Activated T-helper 17 cell treated with anti-CD3 and anti-CD28 coated beads, Interleukin-2, amount 50 U/mL, for 72 hours (primary cell): ENCODE data around the gene COL18A1. TPM values are rescaled to one million over a fixed set of nuclear protein-coding genes. Genes with fewer than 3 reads are reported as not detected.

Experiments used
- ATAC-seq: fragments of 150-1000 bp; cut with Tn5 transposase; replicated peaks from 2 replicates; pipeline ENCODE4 v1.10.0; 2021; ENCODE audit warnings: mild to moderate bottlenecking, moderate library complexity
- H3K27ac Mint-ChIP-seq: one replicate; pipeline ENCODE4 v1.8.0; 2022; ENCODE audit warnings: mixed read lengths
- H3K27me3 Mint-ChIP-seq: one replicate; pipeline ENCODE4 v1.8.0; 2022; ENCODE audit warnings: mixed read lengths
- H3K36me3 Mint-ChIP-seq: one replicate; pipeline ENCODE4 v1.8.0; 2022; ENCODE audit warnings: low read depth, mild to moderate bottlenecking, mixed read lengths
- H3K4me1 Mint-ChIP-seq: one replicate; pipeline ENCODE4 v1.8.0; 2022; ENCODE audit warnings: mixed read lengths
- H3K4me3 Mint-ChIP-seq: one replicate; pipeline ENCODE4 v1.8.0; 2022; ENCODE audit warnings: mild to moderate bottlenecking, mixed read lengths
- H3K9me3 Mint-ChIP-seq: one replicate; pipeline ENCODE4 v1.8.0; 2022; ENCODE audit warnings: mixed read lengths
- total RNA-seq, 2 donors: library from RNA; stranded (reverse); gene quantifications; one replicate each; pipeline ENCODE4 v1.2.3, GENCODE V29; 2022

Gene COL18A1
- total RNA-seq, 2 donors from 2014 or later, result 3.2 to 3.9 TPM

DNA sequence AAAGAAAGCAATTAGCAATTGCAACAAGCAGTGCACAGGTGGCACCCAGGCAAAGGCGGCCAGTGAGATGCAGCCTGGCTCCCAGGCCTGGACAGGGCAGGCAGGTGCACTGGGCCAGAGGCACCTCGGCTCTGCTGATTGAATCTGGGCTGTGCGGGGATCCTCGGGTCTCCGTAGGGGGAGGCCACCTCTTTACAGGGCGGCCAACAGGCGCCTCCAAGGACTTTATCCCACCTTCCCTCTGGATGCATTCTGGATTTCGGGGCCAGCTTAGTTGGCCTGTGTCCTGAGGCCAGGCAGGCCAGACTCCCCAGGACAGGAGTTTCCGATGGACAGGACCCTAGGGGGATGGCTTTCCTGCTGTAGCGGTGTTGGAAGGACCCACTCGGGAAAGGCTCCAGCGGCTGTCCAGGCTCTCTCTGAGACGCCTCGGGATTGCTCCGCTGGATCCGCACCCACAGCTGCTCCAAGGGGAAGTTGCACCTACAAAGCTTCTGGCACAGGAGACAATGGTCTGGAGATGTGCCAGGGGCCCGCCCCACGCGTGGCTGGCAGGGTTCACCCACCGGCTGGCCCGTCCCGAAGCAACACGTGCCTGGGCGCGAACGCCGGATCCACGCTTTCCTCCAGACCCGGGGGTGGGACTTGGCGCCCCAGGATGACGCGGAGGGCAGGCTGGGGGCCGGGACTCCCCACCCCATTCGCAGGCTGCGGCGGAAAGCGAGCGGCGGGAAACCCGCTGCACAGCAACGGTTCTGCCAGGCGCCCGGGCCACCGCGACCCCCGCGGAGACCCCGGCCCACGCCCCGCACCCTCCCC lies 136.5 kb downstream of the COL18A1 start:
- Mint-ChIP-seq H3K27me3 (no peaks in the 10 kb centered on the region), H3K4me1 (no peaks in the 10 kb centered on the region), H3K36me3 (peaks cover 12% of the 10 kb centered on the region), H3K9me3 (no peaks in the 10 kb centered on the region), H3K27ac (peak overlapping the region; percentile 51), H3K4me3 (peak overlapping the region; percentile 78)
- ATAC-seq, result peak; percentile 84

DNA sequence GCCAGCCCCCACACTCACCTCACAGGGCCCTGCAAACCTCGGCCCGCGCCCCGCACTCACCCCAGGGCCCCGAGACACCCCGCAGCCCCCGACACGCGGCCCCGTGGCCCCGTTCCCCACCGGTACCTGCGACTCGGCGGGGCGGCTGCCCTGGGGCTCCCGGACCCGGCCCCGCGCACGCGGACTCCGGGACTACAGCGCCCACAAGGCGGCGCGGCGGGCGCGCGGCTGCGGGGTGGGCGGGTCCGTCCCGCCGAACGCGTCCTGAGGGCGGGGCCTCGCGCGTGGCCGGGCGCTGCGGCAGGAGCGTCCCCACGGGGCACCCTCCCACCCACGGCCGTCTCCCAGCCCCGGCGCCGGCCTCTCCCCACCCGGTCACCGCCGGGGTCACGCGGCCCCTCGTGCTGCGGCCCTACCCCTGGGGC lies 137.3 kb downstream of the COL18A1 start, which contains the start of gene SLC19A1:
Gene SLC19A1 (minus strand): TSS at position 199 of the 425 bp plus-strand sequence. CDS start 4,481 bp downstream, outside the sequence.
- Mint-ChIP-seq H3K36me3 (peaks cover 8% of the 10 kb centered on the region), H3K4me1 (no peaks in the 10 kb centered on the region), H3K4me3 (peak within 1 kb of the TSS; percentile 78), H3K27me3 (no peaks in the 10 kb centered on the region), H3K9me3 (no peaks in the 10 kb centered on the region), H3K27ac (no peak within 1 kb of the TSS)
- peak; percentile 89 for ATAC-seq

DNA sequence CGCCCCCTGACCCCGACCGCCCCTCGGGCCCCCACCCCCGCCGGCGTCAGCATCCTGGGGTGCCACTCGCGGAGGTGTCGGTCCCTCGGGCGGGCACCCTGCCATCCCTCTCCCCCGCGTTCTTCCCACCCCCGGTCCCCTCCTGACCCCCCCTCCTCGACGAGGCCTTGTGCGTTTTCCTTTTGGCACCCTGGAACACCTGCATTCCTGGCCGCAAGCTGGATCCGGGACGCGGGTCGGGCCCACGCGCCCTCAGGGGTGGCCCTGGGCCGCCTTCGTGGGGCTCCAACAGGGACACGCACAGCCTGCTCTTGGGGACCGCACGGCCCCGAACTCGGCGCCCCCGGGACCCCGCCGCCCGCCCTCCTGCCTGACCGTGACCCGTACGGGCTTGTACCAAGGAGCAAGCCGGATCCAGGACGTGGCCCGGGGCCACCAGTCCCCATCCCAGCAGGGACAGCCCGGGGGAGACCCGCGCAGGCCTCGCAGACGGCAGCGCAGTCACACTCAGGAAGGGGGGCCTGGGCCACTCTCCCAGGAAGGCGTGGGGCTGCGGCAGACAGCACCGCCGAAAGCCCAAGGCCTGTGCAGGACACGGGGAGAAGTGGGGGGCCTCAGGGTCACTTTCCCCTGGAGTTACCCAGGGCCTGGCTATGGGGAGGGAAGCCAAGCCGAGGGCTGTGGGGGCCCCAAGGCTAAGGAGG lies 137.9 kb downstream of the COL18A1 start:
- Mint-ChIP-seq H3K36me3 (peaks cover 8% of the 10 kb centered on the region), H3K4me3 (peak overlapping the region; percentile 27)

DNA sequence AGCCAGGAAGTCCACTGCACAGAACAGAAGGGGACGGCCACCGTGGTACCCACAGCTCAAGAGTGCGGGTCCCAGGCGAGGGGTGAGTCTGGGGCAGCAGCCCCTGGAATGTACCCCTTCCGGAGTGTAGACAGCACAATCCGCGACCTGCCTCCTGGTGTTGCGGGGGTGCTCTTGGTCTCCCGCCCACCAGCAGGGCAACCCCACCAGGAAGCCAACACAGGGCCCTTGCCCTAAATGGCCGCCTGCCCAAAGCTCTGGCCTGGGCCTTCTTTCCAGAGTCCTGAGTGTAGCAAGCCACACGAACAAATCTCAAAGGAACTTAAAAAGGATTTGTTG lies 138.4 kb downstream of the COL18A1 start:
- Mint-ChIP-seq H3K4me1 (no peaks in the 10 kb centered on the region), H3K9me3 (no peaks in the 10 kb centered on the region), H3K27me3 (no peaks in the 10 kb centered on the region), H3K27ac (peak overlapping the region; percentile 20), H3K4me3 (peak overlapping the region; percentile 27), H3K36me3 (peaks cover 8% of the 10 kb centered on the region)
- no peak for ATAC-seq

More for the DNA sequence above, 137.9 kb downstream of the COL18A1 start:
- no peak for ATAC-seq
- Mint-ChIP-seq H3K27me3 (no peaks in the 10 kb centered on the region), H3K9me3 (no peaks in the 10 kb centered on the region), H3K4me1 (no peaks in the 10 kb centered on the region), H3K27ac (no peak overlapping the region)

DNA sequence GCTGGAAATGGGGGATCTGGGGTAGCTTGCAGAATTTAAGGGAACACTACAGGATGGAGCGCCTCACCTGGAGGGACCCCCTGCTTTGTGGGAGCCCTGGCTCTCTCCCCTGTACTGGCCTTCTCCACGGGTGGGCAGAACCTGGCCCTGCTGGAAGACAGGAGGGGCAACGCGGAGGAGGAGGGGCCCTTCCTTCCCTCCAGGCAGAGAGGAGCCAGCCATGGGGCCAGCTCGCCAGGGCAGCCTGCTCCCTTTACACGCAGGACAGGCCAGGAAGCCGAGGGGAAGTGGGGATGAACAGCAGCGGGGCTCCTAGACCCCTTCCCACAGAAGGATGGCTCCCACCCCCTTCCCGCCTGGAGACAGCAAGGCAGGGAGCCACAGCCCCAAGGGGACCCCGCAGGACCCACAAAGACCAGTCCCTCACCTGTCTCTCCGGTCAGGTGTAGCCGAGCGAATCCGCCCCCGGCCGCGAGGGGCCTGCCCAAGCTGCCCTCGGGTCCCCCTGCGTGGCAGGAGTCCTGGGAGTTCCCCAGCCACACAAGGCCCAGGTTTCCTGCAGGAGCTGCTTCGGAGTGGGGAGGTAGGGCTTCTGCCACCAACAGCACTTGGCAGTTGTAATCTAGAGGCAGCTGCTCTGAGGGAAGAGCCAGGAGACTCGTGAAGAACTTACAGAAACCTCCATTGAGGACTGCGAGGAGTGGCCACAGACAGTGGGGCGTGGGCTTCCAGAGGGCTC lies 138.9 kb downstream of the COL18A1 start:
- Mint-ChIP-seq H3K27me3 (no peaks in the 10 kb centered on the region), H3K4me1 (peaks cover under 1% of the 10 kb centered on the region), H3K4me3 (peak overlapping the region; percentile 27), H3K27ac (peak overlapping the region; percentile 20), H3K9me3 (no peaks in the 10 kb centered on the region), H3K36me3 (peaks cover 8% of the 10 kb centered on the region)
- ATAC-seq, result no peak

DNA sequence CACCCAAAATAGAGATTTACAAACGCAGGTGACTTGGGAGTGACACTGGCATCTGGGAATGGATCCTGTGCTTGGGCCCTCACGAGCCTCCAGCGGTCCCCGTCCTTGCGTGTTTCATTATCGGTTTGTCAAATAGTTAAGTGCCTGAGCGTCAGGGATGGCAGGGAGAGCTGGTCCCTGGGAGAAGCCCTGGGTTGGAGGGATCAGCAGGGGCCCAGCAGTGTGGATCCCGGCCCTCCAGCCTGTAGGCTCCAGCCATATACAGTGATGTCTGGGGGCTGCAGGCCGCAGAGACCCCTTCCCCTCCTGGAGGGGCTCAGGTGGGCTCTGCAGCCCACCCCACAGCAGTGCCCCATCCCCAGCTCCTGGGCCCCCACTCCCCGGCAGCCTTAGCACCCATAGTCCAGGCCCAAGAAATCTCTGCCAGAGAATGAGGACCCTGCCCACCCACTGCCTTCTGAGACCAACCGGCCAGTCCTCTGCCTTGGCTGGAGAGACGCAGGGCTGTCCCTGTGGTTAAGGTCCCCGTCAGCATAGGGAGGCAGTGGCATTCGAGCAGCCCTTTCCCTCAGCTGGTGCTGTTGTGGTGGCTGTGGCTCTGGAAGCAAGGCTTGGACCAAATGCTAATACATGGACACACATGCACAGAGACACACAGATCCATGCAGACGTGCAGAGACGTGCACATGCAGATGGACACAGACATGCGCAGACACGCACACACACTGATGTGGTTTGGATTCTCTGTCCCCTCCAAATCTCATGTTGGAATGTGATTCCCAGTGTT lies 139.7 kb downstream of the COL18A1 start:
- Mint-ChIP-seq H3K27me3 (no peaks in the 10 kb centered on the region), H3K4me3 (no peak overlapping the region), H3K27ac (no peak overlapping the region), H3K9me3 (no peaks in the 10 kb centered on the region), H3K36me3 (peaks cover 8% of the 10 kb centered on the region), H3K4me1 (peaks cover 6% of the 10 kb centered on the region)
- ATAC-seq, result no peak

DNA sequence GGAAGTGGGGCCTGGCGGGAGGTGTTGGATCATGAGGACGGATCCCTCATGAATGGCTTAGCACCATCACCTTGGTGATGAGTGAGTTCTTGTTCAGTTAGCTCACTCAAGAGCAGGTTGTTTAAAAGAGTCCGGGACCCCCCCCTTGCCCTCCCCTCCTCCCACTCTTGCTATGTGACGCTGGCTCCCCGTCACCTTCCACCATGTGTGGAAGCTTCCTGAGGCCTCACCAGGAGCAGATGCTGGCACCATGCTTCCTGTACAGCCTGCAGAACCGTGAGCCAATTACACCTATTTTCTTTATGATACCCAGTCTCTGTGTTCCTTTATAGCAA lies 140.2 kb downstream of the COL18A1 start:
- Mint-ChIP-seq H3K4me3 (no peak overlapping the region), H3K4me1 (peaks cover 8% of the 10 kb centered on the region), H3K27me3 (no peaks in the 10 kb centered on the region), H3K9me3 (no peaks in the 10 kb centered on the region), H3K27ac (peak overlapping the region; percentile 45), H3K36me3 (peaks cover 8% of the 10 kb centered on the region)
- no peak for ATAC-seq

DNA sequence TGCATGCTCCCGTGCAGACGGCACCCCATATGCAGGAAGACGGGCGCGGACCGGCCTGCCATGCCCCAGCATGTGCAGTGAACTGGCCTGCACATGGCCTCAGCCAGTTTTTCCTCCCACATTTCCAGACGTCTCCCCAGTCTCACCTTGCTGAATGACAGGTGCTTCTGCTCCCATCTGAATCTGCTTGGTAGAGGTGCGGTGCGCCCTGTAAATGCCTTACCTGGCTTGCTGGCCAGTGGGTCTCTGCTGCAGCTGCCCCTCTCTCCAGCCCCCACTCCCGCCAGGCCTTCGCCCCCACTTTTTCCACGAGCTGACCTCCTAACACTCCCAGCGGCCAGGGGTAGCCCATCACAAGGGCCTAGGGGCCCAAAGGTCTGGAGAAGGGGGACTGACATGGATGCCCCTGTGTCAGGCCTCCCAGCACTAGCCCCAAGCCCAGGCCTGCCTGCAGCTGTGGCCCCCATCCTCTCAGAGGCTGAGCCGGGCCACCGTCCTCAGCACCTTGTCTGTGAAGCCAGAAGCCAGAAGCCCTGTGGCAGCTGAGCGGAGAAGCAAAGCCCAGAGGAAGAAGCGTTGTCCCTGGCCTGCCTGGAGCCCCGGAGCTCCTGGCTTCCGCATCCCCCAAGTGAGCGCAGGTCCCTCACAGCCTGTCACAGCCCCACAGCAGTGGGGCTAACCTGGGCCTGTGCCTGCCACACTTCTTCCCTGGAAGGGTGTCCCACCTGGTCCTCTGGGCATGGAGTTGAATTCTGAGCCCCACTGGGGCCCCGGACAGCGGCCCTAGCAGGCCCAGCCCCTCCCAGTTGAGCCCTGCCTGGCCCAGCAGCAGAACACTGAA lies 140.9 kb downstream of the COL18A1 start:
- peaks cover 2% of the 10 kb centered on the region for H3K36me3 Mint-ChIP-seq
- ATAC-seq, result no peak
- H3K27ac Mint-ChIP-seq, result peak overlapping the region; percentile 45
- no peaks in the 10 kb centered on the region for H3K27me3 Mint-ChIP-seq
- no peak overlapping the region for H3K4me3 Mint-ChIP-seq
- peaks cover 15% of the 10 kb centered on the region for H3K4me1 Mint-ChIP-seq
- no peaks in the 10 kb centered on the region for H3K9me3 Mint-ChIP-seq

DNA sequence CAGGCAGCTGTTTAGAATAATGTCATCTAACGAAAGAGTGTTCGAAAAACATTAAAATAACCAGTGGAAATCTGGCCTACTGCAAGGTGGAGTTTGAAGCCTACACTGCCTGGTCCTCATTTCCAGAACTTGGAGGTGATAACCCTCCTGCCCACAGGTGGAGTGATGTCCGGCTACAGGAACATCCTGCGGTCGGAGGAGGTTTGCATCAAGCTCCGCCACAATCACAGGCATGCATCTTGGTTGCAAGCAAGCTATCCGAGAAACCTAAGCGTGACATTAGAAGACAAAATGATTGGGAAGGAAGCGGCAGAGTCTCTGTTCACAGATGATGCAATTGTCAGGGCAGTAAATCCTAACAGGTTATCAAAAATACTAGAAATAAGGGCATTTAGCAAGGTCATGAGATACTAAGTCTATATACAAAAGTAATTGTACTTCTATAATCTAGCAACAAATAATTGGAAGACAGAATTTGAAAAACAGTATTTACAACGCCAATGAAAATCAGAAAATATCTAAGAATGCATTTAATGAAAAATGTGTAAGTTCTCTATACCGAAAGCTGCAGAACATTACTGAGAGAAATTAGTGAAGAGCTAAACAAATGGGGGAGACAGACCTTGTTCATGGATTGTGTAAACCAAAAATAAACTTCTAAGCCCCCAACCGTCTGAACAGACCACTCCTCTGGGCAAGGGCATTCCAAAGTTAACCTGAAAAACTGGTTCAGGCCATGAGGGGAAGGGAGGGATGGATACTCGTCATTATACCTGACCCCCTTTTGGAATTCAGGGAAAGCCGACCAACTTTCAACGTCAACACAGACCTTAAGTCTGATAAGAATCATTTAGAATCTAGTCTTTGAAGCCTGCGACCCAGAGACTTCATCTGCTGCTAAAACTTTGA lies 141.9 kb downstream of the COL18A1 start:
- H3K4me3 Mint-ChIP-seq, result no peak overlapping the region

DNA sequence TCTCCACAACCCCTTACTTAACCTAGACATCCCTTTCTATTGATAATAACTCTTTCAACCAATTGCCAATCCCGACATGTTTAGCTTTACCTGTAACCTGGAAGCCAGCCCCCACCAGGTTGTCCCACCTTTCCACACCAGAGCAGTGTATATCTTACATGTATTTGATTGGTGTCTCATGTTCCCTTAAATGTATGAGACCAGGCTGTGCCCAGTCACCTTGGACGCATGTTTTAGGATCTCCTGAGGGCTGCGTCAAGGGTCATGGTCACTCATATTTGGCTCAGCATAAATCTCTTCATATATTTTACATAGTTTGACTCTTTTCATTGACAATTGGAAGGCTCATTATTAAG lies 142.6 kb downstream of the COL18A1 start:
- H3K4me3 Mint-ChIP-seq, result no peak overlapping the region
- no peaks in the 10 kb centered on the region for H3K36me3 Mint-ChIP-seq
- peak overlapping the region; percentile 44 for H3K27ac Mint-ChIP-seq
- no peaks in the 10 kb centered on the region for H3K9me3 Mint-ChIP-seq
- ATAC-seq, result no peak
- H3K4me1 Mint-ChIP-seq, result peaks cover 26% of the 10 kb centered on the region
- no peaks in the 10 kb centered on the region for H3K27me3 Mint-ChIP-seq

More for the DNA sequence above, 141.9 kb downstream of the COL18A1 start:
- Mint-ChIP-seq H3K27ac (no peak overlapping the region), H3K27me3 (no peaks in the 10 kb centered on the region), H3K9me3 (no peaks in the 10 kb centered on the region), H3K4me1 (peaks cover 24% of the 10 kb centered on the region), H3K36me3 (no peaks in the 10 kb centered on the region)
- ATAC-seq, result no peak

DNA sequence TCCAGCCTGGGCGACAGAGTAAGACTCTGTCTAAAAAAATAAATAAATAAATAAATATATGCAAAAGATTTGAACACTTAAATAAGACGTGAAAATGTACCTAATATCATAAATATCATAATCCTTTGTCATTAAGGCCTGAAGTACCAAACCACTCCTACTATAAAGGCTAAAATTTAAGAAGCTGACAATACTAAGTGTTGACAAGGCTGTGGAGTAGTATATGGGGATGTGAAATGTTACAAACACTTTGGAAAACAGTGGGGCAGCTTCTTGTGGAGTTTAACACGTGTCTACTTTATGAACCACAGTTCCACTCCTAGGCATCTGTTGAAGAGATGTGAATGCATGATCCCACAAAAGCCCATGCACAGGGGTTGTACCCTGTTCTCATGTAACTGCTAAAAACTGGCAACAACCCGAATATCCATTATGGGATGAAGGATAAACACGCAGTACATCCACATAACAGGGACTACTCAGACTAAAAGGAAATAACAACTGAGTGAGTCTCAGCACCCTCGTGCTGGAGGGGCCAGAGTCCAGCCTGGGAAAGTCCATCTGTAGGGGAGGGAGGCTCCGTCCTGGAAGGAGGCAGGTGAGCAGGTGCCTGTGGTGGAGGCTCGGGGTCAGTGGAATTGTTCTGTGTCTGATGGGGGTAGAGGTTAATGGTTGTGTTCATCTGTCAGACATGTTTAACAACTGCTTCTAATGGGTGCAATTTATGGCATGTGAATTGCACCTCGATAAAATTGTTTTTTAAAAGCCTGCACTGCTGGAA lies 143.9 kb downstream of the COL18A1 start:
- no peak for ATAC-seq
- no peaks in the 10 kb centered on the region for H3K36me3 Mint-ChIP-seq
- no peaks in the 10 kb centered on the region for H3K9me3 Mint-ChIP-seq
- H3K27me3 Mint-ChIP-seq, result no peaks in the 10 kb centered on the region
- H3K4me1 Mint-ChIP-seq, result peaks cover 26% of the 10 kb centered on the region
- H3K27ac Mint-ChIP-seq, result peak overlapping the region; percentile 78
- peak overlapping the region; percentile 44 for H3K4me3 Mint-ChIP-seq
